GM18868 (cell line): ENCODE measurements around the gene UNC45B.
"Not testable (repeated sequence)": the region's sequence is repeated elsewhere in the genome, so short reads cannot be mapped to it uniquely, and the experiment has no call there.

ENCODE experiments used
- ATAC-seq: cut with Tn5 transposase; IDR thresholded peaks from one replicate; pipeline ENCODE4 v1.9.1; 2021; ENCODE audit warnings: mild to moderate bottlenecking, moderate library complexity; ENCODE audit not compliant: unreplicated experiment

UNC45B gene

GRCh38 chr17:35141681-35142466 is 5.7 kb upstream of the UNC45B start, which contains the start of gene NLE1:
Gene NLE1, minus strand, starts transcription at chr17:35142303. Its CDS starts 28 bp downstream, at chr17:35142275.
- ATAC-seq, result peak; percentile 92

DNA sequence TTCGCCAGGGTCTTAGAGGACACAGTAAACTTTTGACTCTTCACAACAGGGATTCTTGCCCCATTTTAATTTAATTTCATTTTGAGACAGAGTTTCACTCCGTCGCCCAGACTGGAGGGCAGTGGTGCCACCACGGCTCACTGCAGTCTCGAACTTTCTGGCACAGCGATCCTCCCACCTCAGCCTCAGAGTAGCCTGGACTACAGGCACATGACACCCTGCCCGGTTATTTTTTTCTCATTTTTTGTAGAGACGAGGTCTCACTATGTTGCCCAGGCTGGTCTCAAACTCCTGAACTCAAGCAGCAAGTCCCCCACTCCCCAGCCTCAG is 5.2 kb upstream of the UNC45B start:
- no peak for ATAC-seq

- ATAC-seq, result no peak
These were observed 2.8 kb upstream of the UNC45B start for GRCh38 chr17:35144840-35145239.

GRCh38 chr17:35146214-35146833 is 1.3 kb upstream of the UNC45B start:
- ATAC-seq, result no peak

- no peak for ATAC-seq
These were observed 527 bp downstream of the UNC45B start for GRCh38 chr17:35148144-35148543.

GRCh38 chr17:35149941-35150340 is 2.3 kb downstream of the UNC45B start:
- no peak for ATAC-seq

DNA sequence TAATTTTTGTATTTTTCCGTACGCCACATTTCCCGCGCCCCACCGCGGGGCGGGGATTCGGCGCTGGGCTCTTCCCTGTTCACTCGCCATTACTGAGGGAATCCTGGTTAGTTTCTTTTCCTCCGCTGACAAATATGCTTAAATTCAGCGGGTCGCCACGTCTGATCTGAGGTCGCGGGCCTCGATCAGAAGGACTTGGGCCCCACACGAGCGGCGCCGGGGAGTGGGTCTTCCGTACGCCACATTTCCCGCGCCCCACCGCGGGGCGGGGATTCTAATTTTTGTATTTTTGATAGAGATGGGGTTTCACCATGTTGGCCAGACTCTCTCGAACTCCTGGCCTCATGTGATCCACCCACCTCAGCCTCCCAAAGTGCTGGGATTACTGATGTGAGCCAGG is 3.5 kb downstream of the UNC45B start:
- ATAC-seq, result not testable (repeated sequence)

DNA sequence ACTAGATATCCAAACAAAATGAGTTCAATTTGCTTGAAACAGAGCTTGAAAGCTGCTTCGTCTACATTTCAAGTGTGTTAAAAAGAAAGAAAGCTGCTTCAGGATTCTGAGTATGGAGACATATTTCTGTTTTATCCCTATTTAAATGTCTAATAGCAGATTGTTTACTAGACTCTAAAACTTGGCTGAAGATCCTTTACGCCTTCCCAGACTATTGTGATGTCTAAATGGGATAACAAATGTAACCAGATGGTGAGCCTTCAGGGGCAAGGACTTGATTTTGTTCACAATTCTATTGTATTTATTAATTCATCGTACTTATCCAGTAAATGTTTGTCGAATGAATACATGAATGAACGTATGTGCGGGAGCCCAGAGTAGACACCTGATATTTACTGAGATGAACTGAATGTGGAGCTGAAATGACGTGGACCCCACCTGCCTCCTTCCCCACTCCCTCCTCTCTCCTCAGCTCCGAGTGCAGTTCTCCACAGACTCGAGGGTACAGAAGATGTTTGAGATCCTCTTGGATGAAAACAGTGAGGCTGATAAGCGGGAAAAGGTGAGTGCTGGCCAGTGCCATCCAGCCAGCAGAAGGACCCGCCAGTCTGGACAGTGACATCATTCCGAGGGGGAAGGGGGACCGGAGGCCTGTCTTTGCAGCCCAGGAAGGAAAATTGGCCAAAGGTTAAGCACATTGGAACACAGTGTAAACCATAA is 5.0 kb downstream of the UNC45B start:
- no peak for ATAC-seq

DNA sequence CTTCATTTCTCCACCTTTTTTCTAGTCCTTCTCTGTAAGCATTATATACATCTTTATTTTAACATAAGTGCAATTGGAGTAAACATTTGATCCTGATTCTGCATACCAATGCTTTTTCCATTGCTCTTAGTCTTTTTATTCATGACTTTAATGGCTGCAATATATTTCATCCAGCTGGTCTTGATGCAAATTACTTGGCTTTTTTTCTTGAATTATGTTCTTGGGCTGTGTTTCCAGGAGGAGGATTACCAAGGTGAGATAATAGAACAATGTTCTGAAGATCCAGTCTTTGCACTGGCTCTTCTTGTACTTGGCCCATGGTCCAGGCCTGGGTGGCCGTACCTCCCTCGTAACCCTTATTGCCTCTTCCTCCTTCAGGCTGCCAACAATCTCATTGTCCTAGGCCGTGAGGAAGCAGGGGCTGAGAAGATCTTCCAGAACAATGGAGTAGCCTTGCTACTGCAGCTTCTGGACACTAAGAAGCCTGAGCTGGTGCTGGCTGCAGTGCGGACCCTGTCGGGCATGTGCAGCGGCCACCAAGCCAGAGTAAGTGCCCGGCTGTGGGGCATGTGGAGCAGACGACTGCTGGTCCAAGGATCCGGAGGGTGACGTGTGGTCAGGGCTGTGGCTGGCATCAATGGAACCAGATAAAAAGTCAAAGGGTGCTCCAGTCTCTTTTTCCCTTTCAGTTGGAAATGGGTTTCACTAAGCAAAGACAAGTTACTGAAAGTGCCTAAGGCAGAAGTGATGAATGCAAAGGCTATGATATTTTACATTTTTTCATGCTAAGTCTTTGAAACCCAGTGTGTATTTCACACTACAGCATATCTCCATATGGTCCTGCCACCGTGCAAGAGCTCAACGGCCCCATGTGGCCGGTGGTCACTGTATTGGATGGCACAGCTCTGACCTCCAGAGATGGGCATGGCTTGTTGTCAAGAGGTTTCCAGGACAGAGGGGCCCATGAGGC is 6.9 kb downstream of the UNC45B start:
- no peak for ATAC-seq

GRCh38 chr17:35155246-35155645 is 7.6 kb downstream of the UNC45B start:
- no peak for ATAC-seq

GRCh38 chr17:35159940-35160339 is 12.3 kb downstream of the UNC45B start:
- no peak for ATAC-seq

GRCh38 chr17:35160354-35161201 is 13.0 kb downstream of the UNC45B start:
- ATAC-seq, result no peak

DNA sequence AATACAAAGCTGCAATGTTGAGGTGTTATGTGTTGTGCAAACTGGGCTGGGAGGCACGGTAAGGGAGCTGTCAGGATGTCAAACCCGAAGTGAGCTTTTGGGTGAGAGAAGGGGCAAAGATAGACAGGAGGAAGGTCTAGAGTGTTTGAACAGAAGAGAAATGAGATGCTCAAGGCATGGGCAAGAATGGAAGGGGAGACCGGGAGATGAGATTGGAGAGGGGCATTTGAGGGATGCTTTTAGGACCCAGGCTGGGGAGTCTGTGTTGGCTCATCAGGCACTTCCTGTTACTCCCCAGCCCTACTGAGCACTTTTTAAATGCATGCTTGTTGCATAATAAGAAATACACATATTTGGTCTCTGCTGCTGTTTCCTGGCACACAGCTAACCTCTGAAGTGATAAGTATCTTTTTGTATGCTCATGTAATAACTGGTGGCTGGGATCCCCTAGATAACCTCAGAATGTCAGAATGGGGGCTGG is 13.7 kb downstream of the UNC45B start:
- no peak for ATAC-seq

- no peak for ATAC-seq
These were observed 15.1 kb downstream of the UNC45B start for GRCh38 chr17:35162755-35163154.

DNA sequence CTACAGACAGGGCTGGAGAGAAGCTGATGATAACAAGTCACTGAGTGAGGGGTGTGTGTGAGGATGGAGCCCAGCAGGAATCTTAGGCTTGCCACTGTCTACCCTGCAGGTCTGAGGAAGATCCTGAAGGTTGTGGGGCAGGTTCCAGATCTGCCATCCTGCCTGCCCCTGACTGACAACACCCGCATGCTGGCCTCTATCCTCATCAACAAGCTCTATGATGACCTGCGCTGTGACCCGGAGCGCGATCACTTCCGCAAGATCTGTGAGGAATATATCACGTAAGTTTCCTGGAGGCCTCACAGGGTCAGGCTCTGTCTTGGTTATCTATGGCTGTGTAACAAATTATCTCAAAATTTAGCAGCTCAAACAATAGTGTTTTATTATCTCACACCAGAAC is 16.3 kb downstream of the UNC45B start:
- ATAC-seq, result no peak

GRCh38 chr17:35164716-35165115 is 17.1 kb downstream of the UNC45B start:
- ATAC-seq, result no peak

- ATAC-seq, result no peak
These were observed 18.9 kb downstream of the UNC45B start for GRCh38 chr17:35166526-35166925.

GRCh38 chr17:35167046-35167445 is 19.4 kb downstream of the UNC45B start:
- no peak for ATAC-seq

DNA sequence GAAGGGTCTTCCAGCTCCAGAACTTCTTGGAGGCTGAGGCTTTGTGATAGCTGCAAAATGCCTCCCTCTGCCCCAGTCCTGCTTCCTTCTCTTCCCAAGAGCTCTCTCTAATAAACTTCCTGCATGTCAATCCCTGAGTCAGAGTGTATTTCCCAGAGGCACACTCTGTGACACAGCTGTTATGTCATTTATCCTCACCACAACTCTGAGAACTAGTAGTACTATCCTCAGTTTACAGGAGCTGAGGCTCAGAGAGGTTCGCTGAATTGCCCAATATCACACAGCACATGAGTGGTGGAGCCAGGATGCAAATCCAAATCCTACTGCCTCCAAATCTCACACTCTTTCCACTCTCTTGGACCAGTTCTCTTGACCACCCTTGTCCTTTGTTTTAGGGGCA is 20.0 kb downstream of the UNC45B start:
- ATAC-seq, result no peak
